H1 (cell line): Measurements from ENCODE around the gene FREM2. TPM values are rescaled to one million over a fixed set of nuclear protein-coding genes. Genes with fewer than 3 reads are reported as not detected.
A peak's percentile ranks its signal among the peaks of the same experiment; 100 is the strongest.

Experiments
- CTCF ChIA-PET: fragments of 300-600 bp; sonication (Branson Sonifier 250); formaldehyde crosslinking; loops from one replicate; lab custom pipeline; 2021; ENCODE audit not compliant: partially characterized antibody; lab: Charles Lee
- POLR2A ChIA-PET: fragments of 300-600 bp; sonication (Branson Sonifier 250); formaldehyde crosslinking; loops from one replicate; lab custom pipeline; 2021; ENCODE audit warnings: inconsistent platforms; ENCODE audit not compliant: partially characterized antibody; lab: Charles Lee
- DNase-seq, 2 experiments: peaks; one replicate each; pipeline versions ENCODE4 v3.0.0 to v3.0.0-alpha.2; 2010 to 2022; ENCODE audit warnings: low spot score in 2 of 2, low read depth in 1 of 2, mixed read lengths in 1 of 2
- FAIRE-seq: peaks from 2 replicates; lab custom pipeline; 2011; peaks lifted over from hg19 to GRCh38; lab: Jason Lieb, UNC
- H2AFZ ChIP-seq: 2 replicates; pipeline ENCODE4 v1.8.1; 2012; ENCODE audit warnings: low read length, inconsistent platforms
- H2AK5ac ChIP-seq: 2 replicates; pipeline ENCODE4 v1.6.1; 2013; ENCODE audit warnings: low read depth, low read length
- H2BK120ac ChIP-seq: replicated peaks from 2 replicates; pipeline ENCODE3; 2013; ENCODE audit warnings: low read depth, low read length, inconsistent platforms
- H2BK12ac ChIP-seq: 2 replicates; pipeline ENCODE4 v1.6.1; 2013; ENCODE audit warnings: low read depth, low read length
- H2BK15ac ChIP-seq: 2 replicates; pipeline ENCODE4 v1.6.1; 2013; ENCODE audit warnings: low read length
- H2BK20ac ChIP-seq: 2 replicates; pipeline ENCODE4 v1.6.1; 2013; ENCODE audit warnings: low read length
- H2BK5ac ChIP-seq: 2 replicates; pipeline ENCODE4 v1.6.1; 2013; ENCODE audit warnings: low read depth, low read length
- H3K14ac ChIP-seq: 2 replicates; pipeline ENCODE4 v1.6.1; 2013; ENCODE audit warnings: inconsistent platforms; ENCODE audit not compliant: insufficient read length
- H3K18ac ChIP-seq: 2 replicates; pipeline ENCODE4 v1.6.1; 2013; ENCODE audit warnings: low read length; ENCODE audit errors: extremely low read depth
- H3K23ac ChIP-seq: 2 replicates; pipeline ENCODE4 v1.6.1; 2013; ENCODE audit warnings: inconsistent platforms; ENCODE audit not compliant: insufficient read length
- H3K23me2 ChIP-seq: 2 replicates; pipeline ENCODE4 v1.6.1; 2013; ENCODE audit warnings: low read depth, low read length
- H3K27ac ChIP-seq: 2 replicates; pipeline ENCODE4 v1.6.1; 2011; ENCODE audit warnings: low read depth, low read length, inconsistent platforms
- H3K27me3 ChIP-seq, 4 experiments: replicated peaks in 1 of 4; 1 replicate in 1 of 4; 2 replicates in 3 of 4; pipeline versions ENCODE4 v1.6.1 to v1.8.1; 2011 to 2013; ENCODE audit warnings: low read length in 3 of 4, mild to moderate bottlenecking in 3 of 4, inconsistent platforms in 2 of 4, mixed read lengths in 2 of 4, moderate library complexity in 1 of 4; ENCODE audit not compliant: control insufficient read depth in 3 of 4, insufficient read depth in 3 of 4; ENCODE audit errors: extremely low read depth in 1 of 4
- H3K36me3 ChIP-seq, 4 experiments: 2 replicates each; pipeline versions ENCODE4 v1.6.1 to v1.8.1; 2011 to 2013; ENCODE audit warnings: mild to moderate bottlenecking in 4 of 4, low read length in 3 of 4, moderate library complexity in 2 of 4, control low read depth in 1 of 4, inconsistent platforms in 1 of 4; ENCODE audit not compliant: insufficient read depth in 4 of 4, control insufficient read depth in 2 of 4
- H3K4ac ChIP-seq: replicated peaks from 2 replicates; pipeline ENCODE3; 2013; ENCODE audit warnings: low read length, low read depth, mixed read lengths, inconsistent platforms; ENCODE audit not compliant: insufficient read length
- H3K4me1 ChIP-seq, 4 experiments: replicated peaks in 1 of 4; 1 replicate in 1 of 4; 2 replicates in 3 of 4; pipeline versions ENCODE4 v1.6.1 to v1.8.1; 2011 to 2013; ENCODE audit warnings: low read length in 3 of 4, inconsistent platforms in 2 of 4, mixed read lengths in 1 of 4; ENCODE audit not compliant: insufficient read depth in 4 of 4, control insufficient read depth in 3 of 4
- H3K4me2 ChIP-seq, 2 experiments: 2 replicates each; pipeline versions ENCODE4 v1.6.1 to v1.8.1; 2011 to 2013; ENCODE audit warnings: low read depth in 2 of 2, low read length in 2 of 2, control low read depth in 1 of 2, inconsistent platforms in 1 of 2, mild to moderate bottlenecking in 1 of 2; ENCODE audit not compliant: insufficient read depth in 1 of 2
- H3K4me3 ChIP-seq, 4 experiments: fragments of 200-600, 300-600 bp in 1 of 4; sonication (generic), shearing (Covaris generic), sonication (Bioruptor Twin) in 1 of 4; 2 replicates each; pipeline versions ENCODE4 v1.5.1 to v1.8.1; 2011 to 2016; ENCODE audit warnings: low read length in 4 of 4, low read depth in 3 of 4, control low read depth in 2 of 4, inconsistent platforms in 2 of 4, mild to moderate bottlenecking in 2 of 4, mixed read lengths in 1 of 4, moderate library complexity in 1 of 4; ENCODE audit not compliant: insufficient read depth in 2 of 4; ENCODE audit errors: extremely low read depth in 1 of 4
- H3K56ac ChIP-seq: replicated peaks from 2 replicates; pipeline ENCODE3; 2013; ENCODE audit warnings: low read depth, mild to moderate bottlenecking, mixed read lengths, low read length, inconsistent platforms; ENCODE audit not compliant: insufficient read length
- H3K79me1 ChIP-seq: 2 replicates; pipeline ENCODE4 v1.6.1; 2013; ENCODE audit warnings: low read depth, low read length, control low read depth
- H3K79me2 ChIP-seq, 2 experiments: 2 replicates each; pipeline versions ENCODE4 v1.6.1 to v1.8.1; 2012 to 2013; ENCODE audit warnings: low read length in 2 of 2, mild to moderate bottlenecking in 2 of 2, inconsistent platforms in 1 of 2; ENCODE audit not compliant: insufficient read depth in 2 of 2, control insufficient read depth in 1 of 2
- H3K9ac ChIP-seq, 4 experiments: replicated peaks in 1 of 4; 1 replicate in 1 of 4; 2 replicates in 3 of 4; pipeline versions ENCODE4 v1.6.1 to v1.8.1; 2011 to 2013; ENCODE audit warnings: low read depth in 3 of 4, low read length in 3 of 4, control low read depth in 2 of 4, mild to moderate bottlenecking in 2 of 4, moderate library complexity in 2 of 4, inconsistent platforms in 1 of 4; ENCODE audit errors: extremely low read depth in 1 of 4
- H3K9me3 ChIP-seq, 2 experiments: 2 replicates each; pipeline versions ENCODE4 v1.6.1 to v1.8.1; 2012 to 2013; ENCODE audit warnings: mild to moderate bottlenecking in 2 of 2, moderate library complexity in 2 of 2, control low read depth in 1 of 2, inconsistent platforms in 1 of 2, low read depth in 1 of 2, low read length in 1 of 2, mixed read lengths in 1 of 2; ENCODE audit not compliant: insufficient read depth in 2 of 2
- H4K20me1 ChIP-seq, 2 experiments: replicated peaks in 1 of 2; 2 replicates each; pipeline versions ENCODE3 to v1.8.1; 2011 to 2013; ENCODE audit warnings: inconsistent platforms in 2 of 2, low read length in 2 of 2, mild to moderate bottlenecking in 1 of 2; ENCODE audit not compliant: insufficient read depth in 2 of 2, control insufficient read depth in 1 of 2
- H4K5ac ChIP-seq: 2 replicates; pipeline ENCODE4 v1.6.1; 2013; ENCODE audit warnings: low read length, low read depth, mixed read lengths, inconsistent platforms; ENCODE audit not compliant: insufficient read length
- H4K8ac ChIP-seq: 2 replicates; pipeline ENCODE4 v1.8.0; 2013; ENCODE audit warnings: mild to moderate bottlenecking, moderate library complexity, low read length, inconsistent platforms; ENCODE audit not compliant: insufficient read depth; ENCODE audit errors: extremely low read depth
- H4K91ac ChIP-seq: replicated peaks from 2 replicates; pipeline ENCODE3; 2013; ENCODE audit warnings: low read length, mixed read lengths, inconsistent platforms; ENCODE audit not compliant: insufficient read length
- RAD21 ChIP-seq, 2 experiments: IDR thresholded peaks in 1 of 2; conservative IDR thresholded peaks in 1 of 2; 2 replicates each; pipeline ENCODE4 v1.6.1; 2011; ENCODE audit warnings: low read depth in 2 of 2, low read length in 2 of 2, improper control_type of control experiment in 1 of 2, inconsistent platforms in 1 of 2, mild to moderate bottlenecking in 1 of 2, moderate library complexity in 1 of 2
- WGBS, 2 experiments: shearing (Covaris generic) in 1 of 2; methylation state at CpG; one replicate each; pipeline versions ENCODE4 v1.1.6 to v1.1.7; 2013 to 2015; ENCODE audit warnings: low lambda C conversion rate in 2 of 2, mixed read lengths in 2 of 2, inconsistent platforms in 1 of 2, low coverage in 1 of 2, missing lambda C conversion rate in 1 of 2; ENCODE audit not compliant: insufficient replicate concordance in 2 of 2, insufficient coverage in 1 of 2, insufficient read length in 1 of 2; ENCODE audit errors: extremely low coverage in 1 of 2, missing lambda C conversion rate in 1 of 2; 5-methylcytosine and 5-hydroxymethylcytosine counted together
- long read RNA-seq, 2 experiments: library from RNA in 1 of 2; library from capped mRNA in 1 of 2; stranded (forward); transcript quantifications; one replicate each; pipeline ENCODE4 v2.0.0, GENCODE V29; 2021; ENCODE audit warnings: inconsistent platforms in 1 of 2
- polyA minus RNA-seq, 3 experiments: library from RNA; depleted of rRNA, polyadenylated mRNA; stranded (reverse); fragments of >200 nt; gene quantifications; 1 replicate in 2 of 3; 2 replicates in 1 of 3; pipeline ENCODE4 v1.2.3, GENCODE V29; 2011
- polyA plus RNA-seq, 7 experiments: library from polyadenylated mRNA; depleted of rRNA in 3 of 7; stranded (reverse) in 5 of 7; unstranded in 2 of 7; fragments of >200 nt in 5 of 7; fragments of 200-250 nt in 2 of 7; gene quantifications; 1 replicate in 5 of 7; 2 replicates in 1 of 7; 4 replicates in 1 of 7; pipeline versions ENCODE4 v1.2.1 to v1.2.3, GENCODE V29; 2011 to 2013; ENCODE audit warnings: missing spikeins in 2 of 7, mixed read lengths in 2 of 7
- total RNA-seq: library from RNA; stranded (reverse); fragmentation: NEBNext Ultra II Directional; extraction: Animal tissue kit (Norgen Biotek cat#: 25700); gene quantifications from 2 replicates; pipeline ENCODE4 v1.2.1, GENCODE V29; 2021

FREM2 gene, protein sequence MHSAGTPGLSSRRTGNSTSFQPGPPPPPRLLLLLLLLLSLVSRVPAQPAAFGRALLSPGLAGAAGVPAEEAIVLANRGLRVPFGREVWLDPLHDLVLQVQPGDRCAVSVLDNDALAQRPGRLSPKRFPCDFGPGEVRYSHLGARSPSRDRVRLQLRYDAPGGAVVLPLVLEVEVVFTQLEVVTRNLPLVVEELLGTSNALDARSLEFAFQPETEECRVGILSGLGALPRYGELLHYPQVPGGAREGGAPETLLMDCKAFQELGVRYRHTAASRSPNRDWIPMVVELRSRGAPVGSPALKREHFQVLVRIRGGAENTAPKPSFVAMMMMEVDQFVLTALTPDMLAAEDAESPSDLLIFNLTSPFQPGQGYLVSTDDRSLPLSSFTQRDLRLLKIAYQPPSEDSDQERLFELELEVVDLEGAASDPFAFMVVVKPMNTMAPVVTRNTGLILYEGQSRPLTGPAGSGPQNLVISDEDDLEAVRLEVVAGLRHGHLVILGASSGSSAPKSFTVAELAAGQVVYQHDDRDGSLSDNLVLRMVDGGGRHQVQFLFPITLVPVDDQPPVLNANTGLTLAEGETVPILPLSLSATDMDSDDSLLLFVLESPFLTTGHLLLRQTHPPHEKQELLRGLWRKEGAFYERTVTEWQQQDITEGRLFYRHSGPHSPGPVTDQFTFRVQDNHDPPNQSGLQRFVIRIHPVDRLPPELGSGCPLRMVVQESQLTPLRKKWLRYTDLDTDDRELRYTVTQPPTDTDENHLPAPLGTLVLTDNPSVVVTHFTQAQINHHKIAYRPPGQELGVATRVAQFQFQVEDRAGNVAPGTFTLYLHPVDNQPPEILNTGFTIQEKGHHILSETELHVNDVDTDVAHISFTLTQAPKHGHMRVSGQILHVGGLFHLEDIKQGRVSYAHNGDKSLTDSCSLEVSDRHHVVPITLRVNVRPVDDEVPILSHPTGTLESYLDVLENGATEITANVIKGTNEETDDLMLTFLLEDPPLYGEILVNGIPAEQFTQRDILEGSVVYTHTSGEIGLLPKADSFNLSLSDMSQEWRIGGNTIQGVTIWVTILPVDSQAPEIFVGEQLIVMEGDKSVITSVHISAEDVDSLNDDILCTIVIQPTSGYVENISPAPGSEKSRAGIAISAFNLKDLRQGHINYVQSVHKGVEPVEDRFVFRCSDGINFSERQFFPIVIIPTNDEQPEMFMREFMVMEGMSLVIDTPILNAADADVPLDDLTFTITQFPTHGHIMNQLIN (N-terminal part only)
- total RNA-seq = 22.2 and 22.8 TPM in 2 replicates
- polyA plus RNA-seq (2011; rRNA removed) = 10.8 and 11.6 TPM in 2 replicates
- 14.1 TPM for polyA plus RNA-seq (2011; cell fraction: cytosol; rRNA removed)
- 28.0 TPM for polyA plus RNA-seq (2011; cell fraction: nucleus; rRNA removed)
- 10.4 to 19.4 TPM (median 13.5 TPM) in 4 replicates for polyA plus RNA-seq (2012, experiment 1 of 2)
- polyA plus RNA-seq (2012, experiment 2 of 2) = 0.87 TPM
- 23.3 TPM for polyA plus RNA-seq (2013, experiment 1 of 2)
- polyA plus RNA-seq (2013, experiment 2 of 2) = 14.7 TPM
- polyA minus RNA-seq (2011; rRNA and poly(A)+ RNA removed) = 71.1 and 139 TPM in 2 replicates
- polyA minus RNA-seq (2011; cell fraction: cytosol; rRNA and poly(A)+ RNA removed) = 32.7 TPM
- polyA minus RNA-seq (2011; cell fraction: nucleus; rRNA and poly(A)+ RNA removed) = 95.0 TPM
- long read RNA-seq, experiment 1, full-length matches to known transcripts = 1 of 26 reads
- long read RNA-seq, experiment 1, partial matches to known transcripts = 5 of 26 reads
- long read RNA-seq, experiment 1, other reads (novel, unspliced or antisense) = 20 of 26 reads
- long read RNA-seq, experiment 2 = 0 reads

- Histone ChIP-seq H3K4me3 (peak within 1 kb of the TSS; percentile 46 to 83 (median 80)), H4K20me1 (peaks cover 3 to 7% of the 10 kb centered on the region in 2 experiments), H2BK15ac (no peak within 1 kb of the TSS), H2AK5ac (no peak within 1 kb of the TSS), H3K27ac (peak within 1 kb of the TSS; percentile 8; the same call in 1 of the 2 replicates), H4K8ac (peak within 1 kb of the TSS; percentile 75), H3K23ac (no peak within 1 kb of the TSS), H3K27me3 (peaks cover 0 to 13% (median 10%) of the 10 kb centered on the region in 4 experiments; a peak in 6 of 7 replicates), H2BK120ac (no peak within 1 kb of the TSS), H2BK5ac (peak within 1 kb of the TSS; percentile 68; the same call in 1 of the 2 replicates), H3K18ac (peak within 1 kb of the TSS; percentile 61; the same call in 1 of the 2 replicates), H4K91ac (no peak within 1 kb of the TSS), H2BK12ac (peak within 1 kb of the TSS; percentile 69; the same call in 1 of the 2 replicates), H2AFZ (peak within 1 kb of the TSS; percentile 80), H2BK20ac (no peak within 1 kb of the TSS; the same call in 1 of the 2 replicates), H3K4ac (no peak within 1 kb of the TSS), H3K79me2 (peaks cover 0 to 9% of the 10 kb centered on the region in 2 experiments; a peak in 1 of 4 replicates), H3K9ac (peak within 1 kb of the TSS; percentile 40 to 57 (median 52)), H3K14ac (no peak within 1 kb of the TSS), H3K23me2 (peaks cover 15% of the 10 kb centered on the region), H3K9me3 (peaks cover 0 to 3% of the 10 kb centered on the region in 2 experiments; a peak in 2 of 4 replicates), H3K79me1 (no peaks in the 10 kb centered on the region; the same call in 1 of the 2 replicates), H3K4me2 (peak within 1 kb of the TSS; percentile 95 to 97), H4K5ac (no peak within 1 kb of the TSS), H3K36me3 (peaks cover 0 to 20% (median 9%) of the 10 kb centered on the region in 4 experiments; a peak in 5 of 8 replicates), H3K4me1 (peaks cover 0 to 13% (median 5%) of the 10 kb centered on the region in 4 experiments; a peak in 6 of 7 replicates), H3K56ac (peak within 1 kb of the TSS; percentile 54)
- 1% methylated on average over 40 of the region's 40 CpGs; no CpG with 5 or more reads in 1 of the 2 experiments for WGBS, 2 experiments
- DNase-seq (peak; percentile 89 to 91), FAIRE-seq (peak; percentile 89)
- CTCF ChIA-PET = interaction anchor here (0.6 to 4.1 kb wide), 22 partner anchors 8 to 221 kb away, joined by 3 to 61 read pairs (median 3); no protein-coding TSS in a partner anchor
- POLR2A ChIA-PET = interaction anchor here (0.5 to 3.6 kb wide), 16 partner anchors 9 to 1952 kb away, joined by 3 to 19 read pairs (median 3); no protein-coding TSS in a partner anchor
- peak in 1 of 2 experiments; percentile 19; a peak in 1 of 4 replicates for TF ChIP-seq RAD21 (IDR thresholded peaks at IDR 0.05 in 1 of 2, conservative IDR thresholded peaks at IDR 0.05 in 1 of 2; ENCODE audit: low read depth in 2 of 2, low read length in 2 of 2)
Measured at GRCh38 chr13:38686577-38687245, at the start of gene FREM2. FREM2 (plus strand) TSS chr13:38687077; CDS start chr13:38687345, 268 bp downstream.
